ENCODE results near the gene GCNA. TPM values are rescaled to one million over a fixed set of nuclear protein-coding genes. Genes with fewer than 3 reads are reported as not detected.
"Not testable (repeated sequence)": the region's sequence is repeated elsewhere in the genome, so short reads cannot be mapped to it uniquely, and the experiment has no call there.

GCNA gene
- polyA plus RNA-seq, 2 of the 4 experiments (the other 2 are of a cell fraction), result 1.4 to 1.7 TPM

DNA sequence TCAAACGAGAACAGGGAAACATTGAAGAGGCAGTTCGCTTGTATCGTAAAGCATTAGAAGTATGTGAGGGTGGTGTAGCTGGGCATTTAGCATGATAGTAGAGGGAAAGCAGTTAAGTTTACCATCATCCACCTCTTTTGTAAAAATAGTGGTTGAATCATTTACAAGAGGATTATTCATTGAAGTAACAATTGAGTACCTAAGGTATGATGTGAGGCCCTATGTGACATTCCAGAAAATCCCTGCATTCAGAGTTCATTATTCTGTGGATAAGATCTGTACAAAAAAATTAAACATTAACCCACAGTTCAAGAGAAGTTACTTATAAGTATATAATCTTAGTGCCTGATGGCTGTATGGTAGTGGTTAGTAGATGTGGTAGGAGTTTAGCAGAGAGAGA, 22.2 kb upstream of the GCNA start:
- ATAC-seq (no peak), FAIRE-seq (peak; percentile 79), DNase-seq (ENCODE audit: low read depth in 1 of 2, low spot score in 1 of 2) (no peak)
- H3K9me3 ChIP-seq, result no peaks in the 10 kb centered on the region
- H3K4me3 ChIP-seq, result no peak overlapping the region
- H3K4me2 ChIP-seq, result peak overlapping the region; percentile 44
- WGBS (ENCODE audit: missing lambda C conversion rate), result 83% methylated on average over 3 of the region's 3 CpGs
- ChIA-PET POLR2A (interaction anchor here (1.0 kb wide), 1 partner anchor 121 kb away, joined by 3 read pairs; no protein-coding TSS in a partner anchor), CTCF (interaction anchor here (1.1 to 1.5 kb wide), 3 partner anchors 8 to 157 kb away, joined by 3 to 7 read pairs (median 3); no protein-coding TSS in a partner anchor)
- H3K4me1 ChIP-seq, result peaks cover 22% of the 10 kb centered on the region
- no peak overlapping the region for H3K27ac ChIP-seq
- TF ChIP-seq, protein P1, sequence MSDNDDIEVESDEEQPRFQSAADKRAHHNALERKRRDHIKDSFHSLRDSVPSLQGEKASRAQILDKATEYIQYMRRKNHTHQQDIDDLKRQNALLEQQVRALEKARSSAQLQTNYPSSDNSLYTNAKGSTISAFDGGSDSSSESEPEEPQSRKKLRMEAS (IDR thresholded peaks at IDR 0.05), result no peak
- TF ChIP-seq TP53 (CRISPR knock-in tag; IDR thresholded peaks at IDR 0.05) (no peak), FOXS1 (CRISPR knock-in tag; IDR thresholded peaks at IDR 0.05) (no peak), NPAS2 (CRISPR knock-in tag; IDR thresholded peaks at IDR 0.05; ENCODE audit: borderline replicate concordance) (no peak), ZSCAN20 (CRISPR knock-in tag; IDR thresholded peaks at IDR 0.05) (no peak), ZC3H11A (IDR thresholded peaks at IDR 0.05) (no peak), MYC (IDR thresholded peaks at IDR 0.05; ENCODE audit: borderline replicate concordance, low read length) (no peak), JUN (IDR thresholded peaks at IDR 0.05) (no peak), HOXA7 (CRISPR knock-in tag; IDR thresholded peaks at IDR 0.05) (no peak), CBX2 (IDR thresholded peaks at IDR 0.05; ENCODE audit: borderline replicate concordance, low read depth) (no peak), NR3C1 (IDR thresholded peaks at IDR 0.05) (no peak), KDM5A (IDR thresholded peaks at IDR 0.05) (no peak), HEYL (CRISPR knock-in tag; IDR thresholded peaks at IDR 0.05) (no peak), GATA3 (IDR thresholded peaks at IDR 0.05; ENCODE audit: borderline replicate concordance) (no peak), EHMT2 (IDR thresholded peaks at IDR 0.05; ENCODE audit: low read depth) (no peak)
- TF ChIP-seq, protein P2, sequence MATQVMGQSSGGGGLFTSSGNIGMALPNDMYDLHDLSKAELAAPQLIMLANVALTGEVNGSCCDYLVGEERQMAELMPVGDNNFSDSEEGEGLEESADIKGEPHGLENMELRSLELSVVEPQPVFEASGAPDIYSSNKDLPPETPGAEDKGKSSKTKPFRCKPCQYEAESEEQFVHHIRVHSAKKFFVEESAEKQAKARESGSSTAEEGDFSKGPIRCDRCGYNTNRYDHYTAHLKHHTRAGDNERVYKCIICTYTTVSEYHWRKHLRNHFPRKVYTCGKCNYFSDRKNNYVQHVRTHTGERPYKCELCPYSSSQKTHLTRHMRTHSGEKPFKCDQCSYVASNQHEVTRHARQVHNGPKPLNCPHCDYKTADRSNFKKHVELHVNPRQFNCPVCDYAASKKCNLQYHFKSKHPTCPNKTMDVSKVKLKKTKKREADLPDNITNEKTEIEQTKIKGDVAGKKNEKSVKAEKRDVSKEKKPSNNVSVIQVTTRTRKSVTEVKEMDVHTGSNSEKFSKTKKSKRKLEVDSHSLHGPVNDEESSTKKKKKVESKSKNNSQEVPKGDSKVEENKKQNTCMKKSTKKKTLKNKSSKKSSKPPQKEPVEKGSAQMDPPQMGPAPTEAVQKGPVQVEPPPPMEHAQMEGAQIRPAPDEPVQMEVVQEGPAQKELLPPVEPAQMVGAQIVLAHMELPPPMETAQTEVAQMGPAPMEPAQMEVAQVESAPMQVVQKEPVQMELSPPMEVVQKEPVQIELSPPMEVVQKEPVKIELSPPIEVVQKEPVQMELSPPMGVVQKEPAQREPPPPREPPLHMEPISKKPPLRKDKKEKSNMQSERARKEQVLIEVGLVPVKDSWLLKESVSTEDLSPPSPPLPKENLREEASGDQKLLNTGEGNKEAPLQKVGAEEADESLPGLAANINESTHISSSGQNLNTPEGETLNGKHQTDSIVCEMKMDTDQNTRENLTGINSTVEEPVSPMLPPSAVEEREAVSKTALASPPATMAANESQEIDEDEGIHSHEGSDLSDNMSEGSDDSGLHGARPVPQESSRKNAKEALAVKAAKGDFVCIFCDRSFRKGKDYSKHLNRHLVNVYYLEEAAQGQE (IDR thresholded peaks at IDR 0.05), result no peak

DNA sequence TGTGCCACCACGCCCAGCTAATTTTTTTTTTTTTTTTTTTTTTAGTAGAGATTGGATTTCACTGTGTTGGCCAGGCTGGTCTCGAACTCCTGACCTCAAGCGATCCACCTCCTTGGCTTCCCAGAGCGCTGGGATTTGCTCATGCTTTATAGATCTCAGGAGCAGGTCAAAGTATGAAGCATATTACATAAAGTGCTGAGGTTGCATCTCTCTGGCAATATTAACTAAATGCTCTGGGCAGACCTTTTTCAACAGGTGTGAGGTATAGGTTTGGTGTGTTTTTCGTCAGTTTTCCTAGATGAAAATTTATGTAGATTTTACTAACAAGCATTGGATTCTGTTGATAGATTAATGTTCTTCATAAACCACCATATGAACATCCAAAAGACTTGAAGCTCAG, 19.3 kb upstream of the GCNA start:
- peak; percentile 77 for TF ChIP-seq MAFK (IDR thresholded peaks at IDR 0.05; ENCODE audit: partially characterized antibody)
- no peak for TF ChIP-seq FOXS1 (CRISPR knock-in tag; IDR thresholded peaks at IDR 0.05)
- no peak overlapping the region for H3K4me2 ChIP-seq
- ChIA-PET POLR2A (no interaction called here), CTCF (no interaction called here)
- DNase-seq (ENCODE audit: low read depth in 1 of 2, low spot score in 1 of 2), result no peak
- H3K27ac ChIP-seq, result no peak overlapping the region
- H3K4me1 ChIP-seq, result peaks cover 22% of the 10 kb centered on the region
- WGBS (ENCODE audit: missing lambda C conversion rate), result 92% methylated on average over 5 of the region's 5 CpGs
- ATAC-seq, result no peak
- H3K4me3 ChIP-seq, result no peak overlapping the region
- H3K9me3 ChIP-seq, result no peaks in the 10 kb centered on the region
- no peak for FAIRE-seq

DNA sequence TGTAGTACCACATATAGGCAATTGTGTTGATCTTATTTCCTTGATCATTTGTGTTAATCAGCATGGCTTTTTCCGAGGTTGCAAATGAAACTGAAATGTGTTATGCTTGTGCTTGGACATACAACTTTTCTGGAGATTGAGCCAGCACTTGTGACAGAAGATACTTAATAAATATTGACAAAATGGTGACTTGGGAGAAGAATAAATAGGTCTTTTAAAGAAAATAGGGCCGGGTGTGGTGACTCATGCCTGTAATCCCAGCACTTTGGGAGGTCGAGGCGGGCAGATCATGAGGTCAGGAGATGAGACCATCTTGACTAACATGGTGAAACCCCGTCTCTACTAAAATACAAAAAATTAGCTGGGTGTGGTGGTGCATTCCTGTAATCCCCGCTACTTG, 18.5 kb upstream of the GCNA start:
- H3K4me1 ChIP-seq, result peaks cover 17% of the 10 kb centered on the region
- FAIRE-seq; H3K4me3 ChIP-seq; H3K9me3 ChIP-seq; H3K4me2 ChIP-seq; POLR2A ChIA-PET; H3K27ac ChIP-seq; CTCF ChIA-PET; ATAC-seq; DNase-seq (ENCODE audit: low read depth in 1 of 2, low spot score in 1 of 2): not testable (repeated sequence)
- 59% methylated on average over 6 of the region's 6 CpGs for whole genome bisulfite sequencing (ENCODE audit: missing lambda C conversion rate)

DNA sequence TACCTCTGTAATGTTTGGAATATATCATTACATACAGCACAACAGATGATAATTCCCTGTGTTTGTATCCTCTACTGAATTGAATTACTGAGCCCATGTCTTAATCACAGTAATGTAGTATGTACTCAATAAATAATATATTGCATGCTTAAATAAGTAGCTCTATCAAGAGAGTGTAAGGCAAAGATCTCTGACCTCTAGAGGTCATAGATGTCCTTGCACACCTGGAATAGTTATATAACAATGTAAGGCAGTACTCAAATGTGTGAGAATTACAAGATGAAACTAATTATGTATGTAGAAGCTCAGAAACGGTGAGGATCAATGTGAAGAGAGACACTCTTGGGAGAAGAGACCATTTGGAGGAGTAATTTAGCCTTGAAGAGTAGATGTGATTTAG, 14.3 kb upstream of the GCNA start:
- POLR2A ChIA-PET, result no interaction called here
- TF ChIP-seq ZSCAN20 (CRISPR knock-in tag; IDR thresholded peaks at IDR 0.05) (no peak), RARB (CRISPR knock-in tag; IDR thresholded peaks at IDR 0.05) (no peak), NPAS2 (CRISPR knock-in tag; IDR thresholded peaks at IDR 0.05; ENCODE audit: borderline replicate concordance) (no peak), HDAC2 (IDR thresholded peaks at IDR 0.05) (no peak), EP300 (IDR thresholded peaks at IDR 0.05) (no peak), KDM1A (IDR thresholded peaks at IDR 0.05; ENCODE audit: low read depth) (no peak), MYC (IDR thresholded peaks at IDR 0.05; ENCODE audit: borderline replicate concordance, low read length) (no peak), ZFP36 (IDR thresholded peaks at IDR 0.05; ENCODE audit: borderline replicate concordance, partially characterized antibody) (no peak), NFE2L2 (conservative IDR thresholded peaks at IDR 0.05; ENCODE audit: low read length) (no peak), ZNF302 (CRISPR knock-in tag; IDR thresholded peaks at IDR 0.05) (no peak), ZC3H11A (IDR thresholded peaks at IDR 0.05) (no peak), CBX8 (IDR thresholded peaks at IDR 0.05) (no peak)
- TF ChIP-seq, protein P3, sequence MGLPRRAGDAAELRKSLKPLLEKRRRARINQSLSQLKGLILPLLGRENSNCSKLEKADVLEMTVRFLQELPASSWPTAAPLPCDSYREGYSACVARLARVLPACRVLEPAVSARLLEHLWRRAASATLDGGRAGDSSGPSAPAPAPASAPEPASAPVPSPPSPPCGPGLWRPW (IDR thresholded peaks at IDR 0.05), result no peak
- TF ChIP-seq, protein P4, sequence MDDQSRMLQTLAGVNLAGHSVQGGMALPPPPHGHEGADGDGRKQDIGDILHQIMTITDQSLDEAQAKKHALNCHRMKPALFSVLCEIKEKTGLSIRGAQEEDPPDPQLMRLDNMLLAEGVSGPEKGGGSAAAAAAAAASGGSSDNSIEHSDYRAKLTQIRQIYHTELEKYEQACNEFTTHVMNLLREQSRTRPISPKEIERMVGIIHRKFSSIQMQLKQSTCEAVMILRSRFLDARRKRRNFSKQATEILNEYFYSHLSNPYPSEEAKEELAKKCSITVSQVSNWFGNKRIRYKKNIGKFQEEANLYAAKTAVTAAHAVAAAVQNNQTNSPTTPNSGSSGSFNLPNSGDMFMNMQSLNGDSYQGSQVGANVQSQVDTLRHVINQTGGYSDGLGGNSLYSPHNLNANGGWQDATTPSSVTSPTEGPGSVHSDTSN (IDR thresholded peaks at IDR 0.05), result no peak
- TF ChIP-seq, protein P5, sequence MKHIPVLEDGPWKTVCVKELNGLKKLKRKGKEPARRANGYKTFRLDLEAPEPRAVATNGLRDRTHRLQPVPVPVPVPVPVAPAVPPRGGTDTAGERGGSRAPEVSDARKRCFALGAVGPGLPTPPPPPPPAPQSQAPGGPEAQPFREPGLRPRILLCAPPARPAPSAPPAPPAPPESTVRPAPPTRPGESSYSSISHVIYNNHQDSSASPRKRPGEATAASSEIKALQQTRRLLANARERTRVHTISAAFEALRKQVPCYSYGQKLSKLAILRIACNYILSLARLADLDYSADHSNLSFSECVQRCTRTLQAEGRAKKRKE (CRISPR knock-in tag; IDR thresholded peaks at IDR 0.05; ENCODE audit: low read depth), result no peak

More for the DNA sequence above, 14.3 kb upstream of the GCNA start:
- H3K9me3 ChIP-seq, result no peaks in the 10 kb centered on the region
- FAIRE-seq, result no peak
- ATAC-seq, result no peak
- H3K4me3 ChIP-seq, result no peak overlapping the region
- 87% methylated on average over 1 of the region's 1 CpG for WGBS (ENCODE audit: missing lambda C conversion rate)
- CTCF ChIA-PET, result interaction anchor here (1.2 to 2.9 kb wide), 4 partner anchors 9 to 21 kb away, joined by 3 to 7 read pairs (median 6); no protein-coding TSS in a partner anchor
- H3K4me1 ChIP-seq, result peaks cover 8% of the 10 kb centered on the region; the same call in 1 of the 3 replicates
- DNase-seq (ENCODE audit: low read depth in 1 of 2, low spot score in 1 of 2), result no peak
- H3K4me2 ChIP-seq, result no peak overlapping the region
- no peak overlapping the region for H3K27ac ChIP-seq
